GM13976 (cell line): ENCODE data around the gene IDI2.

Source experiments
- DNase-seq: peaks from one replicate; pipeline ENCODE4 v3.0.0; 2012; ENCODE audit warnings: low spot score
- CTCF ChIP-seq: IDR thresholded peaks from 2 replicates; pipeline ENCODE4 v1.5.1; 2012; ENCODE audit warnings: borderline replicate concordance, mild to moderate bottlenecking; ENCODE audit not compliant: insufficient read depth; ENCODE audit errors: extremely low read depth, missing control alignments, control extremely low read depth
- in situ Hi-C: fragments of 300-500 bp; cut with MboI; formaldehyde crosslinking; loops from one replicate; pipeline ENCODE4 v1.12.0; 2022; ENCODE audit warnings: low sequenced_read_pairs, mixed read lengths, inconsistent platforms; ENCODE audit not compliant: unreplicated experiment

The IDI2 gene

DNA sequence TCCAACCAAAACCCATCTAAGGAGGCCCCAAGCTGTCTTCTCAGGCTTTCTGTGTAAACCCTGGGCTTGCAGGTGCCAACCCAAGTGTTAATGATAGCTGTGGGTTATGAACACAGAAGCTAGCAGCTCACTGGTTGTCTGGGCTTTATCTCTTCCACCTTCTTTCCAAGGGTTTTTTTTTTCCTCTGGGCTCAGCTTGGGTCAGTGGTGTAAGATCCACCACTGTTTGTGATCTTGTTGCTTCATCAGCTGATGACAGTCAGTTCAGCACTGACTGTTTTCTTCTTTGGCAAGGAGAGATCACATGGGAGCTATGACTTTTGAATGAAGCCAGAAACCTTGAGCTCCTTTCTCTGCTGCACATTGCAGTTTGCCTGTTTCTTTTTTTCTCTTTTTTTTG is 32.8 kb downstream of the IDI2 start:
- no peak for DNase-seq
- in situ Hi-C loops: no loop called here
- TF ChIP-seq CTCF: no peak

DNA sequence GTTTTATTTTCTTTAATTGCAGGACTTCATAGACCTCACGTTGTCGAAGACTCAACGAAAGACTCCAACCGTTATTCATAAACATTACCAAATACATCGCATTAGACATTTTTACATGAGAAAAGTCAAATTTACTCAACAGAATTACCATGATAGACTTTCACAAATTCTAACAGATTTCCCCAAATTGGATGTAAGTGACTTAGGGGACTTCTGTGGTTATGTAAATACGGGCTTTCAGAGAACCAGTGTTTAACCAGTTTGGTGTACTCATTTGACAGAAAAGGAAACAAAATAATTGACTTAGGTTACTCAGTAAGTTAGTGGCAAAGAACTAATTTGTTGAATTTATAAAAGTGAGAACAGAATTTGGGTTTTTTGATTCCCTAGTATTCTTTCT is 33.2 kb downstream of the IDI2 start:
- DNase-seq: no peak
- in situ Hi-C loops: no loop called here
- no peak for TF ChIP-seq CTCF

DNA sequence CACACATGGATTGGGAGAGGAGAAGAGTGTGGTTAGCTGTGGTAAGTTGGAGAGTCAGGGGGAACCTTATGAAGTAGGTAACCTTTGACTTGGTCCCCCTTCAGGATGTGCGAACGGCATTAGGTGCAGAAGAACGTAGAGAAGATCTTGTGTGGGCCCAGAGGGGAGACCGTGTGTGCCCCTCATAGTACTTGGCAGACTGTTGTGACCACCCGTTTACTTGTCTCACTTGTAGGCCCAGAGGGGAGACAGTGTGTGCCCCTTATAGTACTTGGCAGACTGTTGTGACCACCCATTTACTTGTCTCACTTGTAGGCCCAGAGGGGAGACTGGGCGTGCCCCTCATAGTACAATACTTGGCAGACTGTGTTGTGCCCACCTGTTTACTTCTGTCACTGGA is 34.9 kb downstream of the IDI2 start:
- DNase-seq: no peak
- TF ChIP-seq CTCF: no peak
- in situ Hi-C loops: no loop called here

GRCh38 chr10:988667-989545 is 36.8 kb downstream of the IDI2 start:
- no peak for TF ChIP-seq CTCF
- in situ Hi-C loops: no loop called here
- DNase-seq: no peak

DNA sequence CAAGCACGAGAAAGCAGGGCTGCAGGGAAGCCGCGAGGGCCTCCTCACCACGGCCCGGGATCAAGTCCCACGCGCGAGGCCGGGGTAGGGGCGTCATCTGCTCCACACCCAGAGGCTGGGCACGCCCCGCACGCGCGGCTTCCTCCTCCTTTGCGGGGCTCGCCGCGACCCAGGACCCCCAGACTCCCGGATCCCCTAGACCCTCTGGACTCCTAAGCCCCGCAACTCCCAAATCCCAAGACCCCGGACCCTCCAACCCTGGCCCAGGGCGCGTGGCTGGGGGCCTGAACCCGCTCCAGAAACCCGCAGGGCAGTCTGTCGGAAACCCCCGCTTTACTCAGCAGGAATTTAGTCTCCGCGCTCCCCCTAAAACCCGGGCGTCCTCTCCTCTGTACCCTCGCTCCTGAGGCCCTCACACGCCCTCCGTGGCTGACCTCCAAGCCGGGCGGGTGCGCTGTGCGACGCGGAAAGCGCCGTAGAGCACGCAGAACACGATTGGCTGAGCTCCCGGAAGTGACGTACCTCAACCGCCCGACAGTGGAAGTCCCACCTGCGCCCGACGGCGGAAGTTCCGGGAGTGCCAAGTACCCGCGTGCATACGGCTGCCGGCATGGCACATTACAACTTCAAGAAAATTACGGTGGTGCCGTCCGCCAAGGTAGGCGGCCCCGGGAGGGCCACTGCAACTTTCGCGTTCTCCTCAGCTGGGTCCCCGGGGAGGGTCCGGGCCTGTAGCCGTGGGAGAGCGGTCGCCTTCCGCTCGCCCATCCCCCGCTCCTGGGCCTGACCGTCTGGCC is 37.6 kb downstream of the IDI2 start, which contains the start of gene GTPBP4:
TSS of gene GTPBP4 (plus strand) at position 565 of the 797 bp plus-strand sequence. CDS start at position 611, 46 bp downstream.
- peak; percentile 100 for DNase-seq
- TF ChIP-seq CTCF: peak; percentile 74
- in situ Hi-C loops: no loop called here

DNA sequence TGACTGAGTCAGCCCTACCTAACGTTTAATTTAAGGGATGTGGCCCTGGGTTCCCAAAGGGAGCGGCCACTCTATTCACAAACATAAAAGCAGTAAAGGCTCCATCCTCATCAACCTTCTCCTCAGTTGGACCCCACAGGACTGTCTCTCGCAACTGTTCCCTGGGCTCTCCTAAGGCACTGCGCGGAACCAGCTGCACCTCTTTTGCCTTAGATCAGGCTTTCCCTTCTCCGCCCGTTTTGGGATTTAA is 38.1 kb downstream of the IDI2 start:
- DNase-seq: no peak
- in situ Hi-C loops: no loop called here
- TF ChIP-seq CTCF: no peak
